Heart left ventricle (tissue), 13 donors: ENCODE results near the gene NCAPG.

Source experiments
- CTCF ChIP-seq, 12 donors: fragments of 200-600 bp; sonication (generic) in 4 of 12; IDR thresholded peaks; one replicate each; pipeline versions ENCODE4 v1.5.0 to v1.8.0; 2018 to 2022; ENCODE audit warnings: antibody characterized with exemption in 12 of 12, mild to moderate bottlenecking in 5 of 12
- POLR2A ChIP-seq, 2 donors: fragments of 450-650 bp; IDR thresholded peaks; one replicate each; pipeline ENCODE4 v1.6.1; 2017; ENCODE audit warnings: antibody characterized with exemption in 2 of 2, mild to moderate bottlenecking in 2 of 2, moderate library complexity in 2 of 2
- donor health status: ischemic (EF 13 %, LVEDD 7.1; RV severe dilation, severe dysfunction).
- donor health status: DM: no; HTN: yes; CAD: no.
- donor health status: DM: no; HTN: no; CAD: no.
- donor health status: ischemic (EF 25% LVEDD 6.9; RV normal size, moderate dysfunction).
- donor health status: ischemic (EF 25% LVEDD 5.7; RV mildly dilated, moderate dysfunction).
- donor health status: ischemic (EF 35%, LVEDD 5.7; RV mildly dilated, moderate dysfunction).
- donor health status: nonischemic (EF 11% LVEDD 7.7; RV severe dilation, severe dysfunction).
- donor health status: DM: yes; HTN: yes; CAD: no.
- donor health status: PGD.
- donor health status: ischemic (EF 29% LVEDD 5.4; RV normal size, mild dysfunction).
- donor health status: nonischemic (EF 23%, LVEDD 6.1; RV moderate dilation, normal function).

GRCh38 chr4:17766826-17767458 lies 43.8 kb upstream of the NCAPG start:
- TF ChIP-seq POLR2A (IDR thresholded peaks at IDR 0.05) (no peak), CTCF (IDR thresholded peaks at IDR 0.05) (no peak)
